AG09319 (cell line): ENCODE measurements around the gene HSPG2.

Experiments used
- DNase-seq: peaks from one replicate; pipeline ENCODE4 v3.0.0-alpha.2; 2010; ENCODE audit warnings: low read depth; ENCODE audit errors: extremely low read depth
- TF ChIP-seq, protein P1 (sequence below): IDR thresholded peaks from 2 replicates; pipeline ENCODE4 v1.5.1; 2011; ENCODE audit warnings: low read depth, mild to moderate bottlenecking, inconsistent platforms, low read length, moderate library complexity

Gene HSPG2

DNA sequence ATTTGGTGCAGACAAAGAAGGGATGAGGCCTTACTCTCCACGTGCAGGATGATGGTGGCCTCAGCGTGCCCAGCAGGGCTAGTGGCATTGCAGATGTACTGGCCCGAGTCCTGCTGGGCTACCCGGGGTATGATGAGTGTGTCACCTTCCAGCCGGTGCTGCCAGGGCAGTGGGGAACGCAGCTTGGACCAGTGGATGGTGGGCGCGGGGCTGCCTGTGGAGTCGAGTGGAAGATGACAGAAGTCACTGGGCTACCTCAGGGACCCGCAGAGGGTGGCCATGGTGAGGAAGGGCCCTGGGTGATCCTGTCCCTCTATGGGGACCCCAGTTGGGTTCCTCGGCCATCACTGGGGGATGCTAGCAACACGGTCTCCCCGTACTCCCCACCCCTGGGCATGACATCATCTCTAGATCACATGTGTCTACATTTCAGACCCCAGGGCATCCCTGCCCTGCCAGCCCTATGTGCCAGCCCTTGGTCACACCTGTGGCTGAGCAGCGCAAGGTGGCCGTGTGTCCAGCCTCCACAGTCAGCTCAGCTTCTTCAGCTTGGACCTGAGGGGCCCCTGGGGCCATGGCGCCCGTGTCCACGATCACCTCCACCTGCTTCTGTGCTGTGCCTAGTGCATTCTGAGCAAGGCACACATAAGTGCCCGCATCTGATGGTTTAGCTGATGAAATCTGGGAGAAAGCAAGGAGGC, 97.6 kb downstream of the HSPG2 start:
- TF ChIP-seq, protein P1, sequence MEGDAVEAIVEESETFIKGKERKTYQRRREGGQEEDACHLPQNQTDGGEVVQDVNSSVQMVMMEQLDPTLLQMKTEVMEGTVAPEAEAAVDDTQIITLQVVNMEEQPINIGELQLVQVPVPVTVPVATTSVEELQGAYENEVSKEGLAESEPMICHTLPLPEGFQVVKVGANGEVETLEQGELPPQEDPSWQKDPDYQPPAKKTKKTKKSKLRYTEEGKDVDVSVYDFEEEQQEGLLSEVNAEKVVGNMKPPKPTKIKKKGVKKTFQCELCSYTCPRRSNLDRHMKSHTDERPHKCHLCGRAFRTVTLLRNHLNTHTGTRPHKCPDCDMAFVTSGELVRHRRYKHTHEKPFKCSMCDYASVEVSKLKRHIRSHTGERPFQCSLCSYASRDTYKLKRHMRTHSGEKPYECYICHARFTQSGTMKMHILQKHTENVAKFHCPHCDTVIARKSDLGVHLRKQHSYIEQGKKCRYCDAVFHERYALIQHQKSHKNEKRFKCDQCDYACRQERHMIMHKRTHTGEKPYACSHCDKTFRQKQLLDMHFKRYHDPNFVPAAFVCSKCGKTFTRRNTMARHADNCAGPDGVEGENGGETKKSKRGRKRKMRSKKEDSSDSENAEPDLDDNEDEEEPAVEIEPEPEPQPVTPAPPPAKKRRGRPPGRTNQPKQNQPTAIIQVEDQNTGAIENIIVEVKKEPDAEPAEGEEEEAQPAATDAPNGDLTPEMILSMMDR, result no peak
- no peak for DNase-seq

DNA sequence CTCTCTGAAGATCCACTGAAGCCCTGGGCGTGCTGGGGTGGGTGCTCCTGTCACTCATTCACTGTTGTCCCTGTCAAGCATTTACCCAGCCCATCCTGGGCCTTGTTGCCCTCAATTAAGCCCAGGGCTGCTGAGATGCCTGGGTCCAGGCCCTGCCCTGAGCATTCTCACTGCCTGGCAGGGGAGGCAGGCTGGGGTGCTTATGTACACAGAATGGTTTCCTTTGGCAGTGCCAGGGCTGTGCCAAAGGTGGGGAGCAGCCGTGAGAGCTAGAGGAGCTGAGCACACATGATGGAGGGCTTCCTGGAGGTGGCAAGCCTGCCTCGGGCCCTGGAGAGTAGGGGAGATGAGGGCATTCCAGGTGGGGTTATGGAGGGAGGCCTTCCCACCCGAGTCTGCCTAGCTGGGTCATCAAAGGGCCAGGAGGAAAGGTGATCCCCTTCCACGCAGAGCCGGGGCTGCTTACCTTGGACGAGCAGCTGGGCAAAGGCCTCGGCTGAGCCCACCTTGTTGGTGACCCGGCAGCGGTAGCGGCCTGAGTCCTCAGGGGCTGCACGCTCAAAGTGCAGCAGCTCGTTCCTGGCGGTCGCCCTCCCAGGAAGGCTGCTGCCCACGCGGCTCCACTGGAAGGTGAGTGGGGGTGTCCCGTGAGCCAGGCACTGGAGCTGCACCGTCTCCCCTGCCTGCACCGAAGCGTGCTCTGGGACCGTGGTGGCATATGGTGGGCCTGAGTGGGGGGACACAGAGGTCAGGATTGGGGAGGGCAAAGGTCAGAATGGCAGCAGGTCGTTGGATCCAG, 98.6 kb downstream of the HSPG2 start:
- TF ChIP-seq, protein P1, result no peak
- DNase-seq, result no peak

DNA sequence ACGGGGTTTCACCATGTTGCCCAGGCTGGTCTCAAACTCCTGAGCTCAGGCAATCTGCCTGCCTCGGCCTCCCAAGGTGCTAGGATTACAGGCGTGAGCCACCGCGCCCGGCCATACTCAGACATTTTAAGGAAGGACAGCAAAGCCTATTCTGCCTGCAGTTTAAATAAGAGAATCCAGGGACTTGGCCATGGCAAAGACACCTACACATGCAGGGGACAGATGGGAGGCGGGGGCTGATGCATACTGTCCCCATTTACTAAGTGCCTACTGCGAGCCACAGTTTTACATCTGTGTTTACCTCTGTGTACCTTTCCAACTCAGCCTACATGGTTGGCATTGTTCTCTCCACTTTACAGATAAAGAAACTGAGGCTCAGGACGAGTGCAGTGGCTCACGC, 99.6 kb downstream of the HSPG2 start:
- DNase-seq, result no peak
- TF ChIP-seq, protein P1, result no peak

DNA sequence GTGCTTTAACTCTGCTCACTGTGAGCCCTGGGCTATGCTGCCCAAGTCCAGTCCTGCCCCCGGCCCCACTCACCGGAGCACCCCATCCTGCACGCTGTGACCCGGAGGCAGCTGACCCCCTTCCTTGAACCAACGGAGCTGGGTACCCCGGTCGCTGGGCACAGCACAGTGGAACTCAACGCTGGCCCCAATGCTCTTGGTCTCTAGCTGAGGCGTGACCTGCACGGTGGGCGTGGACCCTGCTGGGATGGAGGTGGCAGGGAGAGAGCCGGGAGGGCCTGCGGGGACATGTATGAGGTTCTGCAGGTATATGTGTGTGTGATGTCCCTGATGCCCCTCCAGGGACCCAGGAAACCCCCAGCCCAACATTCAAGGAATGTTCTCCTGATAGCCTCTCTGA, 100.4 kb downstream of the HSPG2 start:
- no peak for DNase-seq
- TF ChIP-seq, protein P1, result no peak

DNA sequence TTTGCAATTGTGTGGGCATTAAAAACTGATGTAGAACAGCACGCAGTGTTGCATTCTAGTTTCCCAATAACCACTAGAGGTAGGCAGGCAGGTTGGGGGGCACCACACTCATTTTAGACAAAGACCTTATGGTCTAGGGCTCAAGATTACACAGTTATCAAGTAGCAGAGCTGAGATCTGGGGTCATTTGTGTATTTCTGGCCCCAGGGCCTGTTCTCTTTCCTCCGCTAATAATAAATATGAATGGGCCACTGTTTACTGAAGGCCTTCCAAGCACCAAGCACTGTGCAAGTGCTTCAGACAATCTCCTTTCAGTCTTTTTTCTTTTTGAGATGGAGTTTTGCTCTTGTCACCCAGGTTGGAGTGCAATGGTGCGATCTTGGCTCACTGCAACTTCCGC, 101.1 kb downstream of the HSPG2 start:
- TF ChIP-seq, protein P1, result no peak
- no peak for DNase-seq

DNA sequence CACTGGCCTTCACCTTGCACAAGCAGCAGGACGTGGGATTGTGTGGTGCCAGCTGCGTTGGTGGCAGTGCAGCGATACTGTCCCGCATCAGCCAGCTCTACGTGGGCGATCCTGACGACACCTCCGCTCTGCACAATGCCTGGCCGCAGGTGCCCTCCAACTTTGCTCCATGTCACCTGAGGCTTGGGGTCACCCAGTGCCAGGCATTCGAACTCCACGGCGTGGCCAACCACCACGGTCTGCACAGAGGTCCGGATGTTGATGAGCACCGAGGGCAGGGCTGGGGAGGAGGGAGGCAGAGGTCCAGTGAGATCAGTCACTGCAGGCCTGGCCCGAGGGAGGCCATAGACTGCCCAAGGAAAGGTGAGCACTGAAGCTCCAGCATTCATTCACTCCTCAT, 102.4 kb downstream of the HSPG2 start:
- no peak for DNase-seq
- TF ChIP-seq, protein P1, result no peak

DNA sequence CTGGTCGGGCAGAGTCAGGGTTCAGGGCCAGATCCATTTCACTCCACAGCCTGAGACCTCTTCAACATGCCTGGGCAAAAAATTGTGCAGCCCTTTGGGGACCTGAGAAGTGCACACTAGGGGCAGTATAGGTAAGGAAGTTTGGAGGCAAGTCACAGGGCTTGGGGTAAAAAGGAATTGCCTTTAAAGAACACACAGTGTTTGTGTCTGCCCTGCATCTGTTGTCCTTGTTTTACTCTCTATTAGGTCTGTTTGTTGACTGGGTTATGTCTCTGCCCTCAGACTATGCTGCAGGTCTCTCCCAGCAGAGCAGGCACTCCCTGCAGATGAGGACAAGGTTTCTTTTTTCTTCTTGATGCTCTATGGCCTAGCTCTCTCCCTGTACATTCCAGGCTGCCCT, 103.0 kb downstream of the HSPG2 start:
- no peak for DNase-seq
- TF ChIP-seq, protein P1, result no peak; the same call in 1 of the 2 replicates
